Hepatocyte (in vitro differentiated cells): ENCODE results near the gene CD72. TPM values are rescaled to one million over a fixed set of nuclear protein-coding genes. Genes with fewer than 3 reads are reported as not detected.
"Not testable (repeated sequence)": the region's sequence is repeated elsewhere in the genome, so short reads cannot be mapped to it uniquely, and the experiment has no call there.

Experiments
- DNase-seq: peaks from one replicate; pipeline ENCODE4 v3.0.0-alpha.2; 2016; ENCODE audit warnings: low spot score
- H2AFZ ChIP-seq: fragments of 200-600 bp; sonication (generic); 2 replicates; pipeline ENCODE4 v1.6.0; 2016; ENCODE audit warnings: antibody characterized with exemption, mild to moderate bottlenecking
- H3K27ac ChIP-seq: fragments of 200-600 bp; sonication (generic); 2 replicates; pipeline ENCODE4 v1.5.1; 2016; ENCODE audit warnings: mild to moderate bottlenecking
- H3K27me3 ChIP-seq: fragments of 200-600 bp; sonication (generic); 2 replicates; pipeline ENCODE4 v1.6.1; 2016
- H3K36me3 ChIP-seq: fragments of 200-600 bp; sonication (generic); replicated peaks from 2 replicates; pipeline ENCODE4 v1.5.1; 2016; ENCODE audit warnings: low read depth; ENCODE audit not compliant: insufficient read depth
- H3K4me1 ChIP-seq: fragments of 200-600 bp; sonication (generic); 2 replicates; pipeline ENCODE4 v1.5.1; 2016; ENCODE audit warnings: mild to moderate bottlenecking, moderate library complexity; ENCODE audit not compliant: insufficient read depth
- H3K4me2 ChIP-seq: fragments of 200-600 bp; sonication (generic); 2 replicates; pipeline ENCODE4 v1.6.0; 2016
- H3K4me3 ChIP-seq: fragments of 200-600 bp; sonication (generic); 2 replicates; pipeline ENCODE4 v1.5.1; 2016; ENCODE audit warnings: mild to moderate bottlenecking
- H3K79me2 ChIP-seq: fragments of 200-600 bp; sonication (generic); 2 replicates; pipeline ENCODE4 v1.6.0; 2017; ENCODE audit warnings: mild to moderate bottlenecking
- H3K9me2 ChIP-seq: fragments of 200-600 bp; sonication (generic); replicated peaks from 2 replicates; pipeline ENCODE4 v1.6.0; 2017; ENCODE audit warnings: mild to moderate bottlenecking; ENCODE audit not compliant: insufficient read depth
- H3K9me3 ChIP-seq: fragments of 200-600 bp; sonication (generic); 2 replicates; pipeline ENCODE4 v1.5.1; 2016; ENCODE audit warnings: low read depth, mild to moderate bottlenecking
- H4K20me1 ChIP-seq: fragments of 200-600 bp; sonication (generic); 2 replicates; pipeline ENCODE4 v1.6.0; 2016; ENCODE audit warnings: mild to moderate bottlenecking; ENCODE audit not compliant: insufficient read depth, poor library complexity, severe bottlenecking
- CTCF ChIP-seq: fragments of 200-600 bp; sonication (generic); IDR thresholded peaks from 2 replicates; pipeline ENCODE4 v1.5.1; 2016; ENCODE audit warnings: antibody characterized with exemption, mild to moderate bottlenecking; ENCODE audit not compliant: poor library complexity
- EZH2 ChIP-seq: fragments of 200-600 bp; sonication (generic); IDR thresholded peaks from 2 replicates; pipeline ENCODE4 v1.6.1; 2016; ENCODE audit warnings: antibody characterized with exemption, mild to moderate bottlenecking, borderline replicate concordance
- EZH2phosphoT487 ChIP-seq: fragments of 200-600 bp; sonication (generic); IDR thresholded peaks from one replicate; pipeline ENCODE4 v1.6.1; 2018; ENCODE audit warnings: antibody characterized with exemption, mild to moderate bottlenecking, low read depth, moderate library complexity; ENCODE audit not compliant: unreplicated experiment, severe bottlenecking
- WGBS: methylation state at CpG from one replicate; pipeline ENCODE4 v1.1.6; 2016; ENCODE audit warnings: low lambda C conversion rate; ENCODE audit errors: missing lambda C conversion rate; 5-methylcytosine and 5-hydroxymethylcytosine counted together
- polyA plus RNA-seq: library from polyadenylated mRNA; unstranded; fragments of >200 nt; fragmentation: Nextera tagmentation; extraction: Ambion mirVana; gene quantifications from 2 replicates; pipeline ENCODE4 v1.2.1, GENCODE V29; 2016
- total RNA-seq: library from RNA; depleted of rRNA; stranded (reverse); fragments of >200 nt; gene quantifications from 2 replicates; pipeline ENCODE4 v1.2.3, GENCODE V29; 2014

CD72 gene
- total and polyA plus RNA-seq, 2 experiments from 2014 or later = 1.1 to 1.9 TPM

- Histone ChIP-seq H3K9me2 (no peaks in the 10 kb centered on the region), H3K36me3 (no peaks in the 10 kb centered on the region), H3K4me2 (peak overlapping the region; percentile 76), H3K27me3 (peaks cover 31% of the 10 kb centered on the region), H3K27ac (no peak overlapping the region), H3K9me3 (no peaks in the 10 kb centered on the region), H4K20me1 (no peaks in the 10 kb centered on the region), H2AFZ (peak overlapping the region; percentile 46), H3K4me1 (no peaks in the 10 kb centered on the region), H3K79me2 (no peaks in the 10 kb centered on the region), H3K4me3 (no peak overlapping the region)
- no peak for DNase-seq
- 58% methylated on average over 17 of the region's 17 CpGs for WGBS
- no peak for TF ChIP-seq EZH2phosphoT487
- TF ChIP-seq CTCF = no peak
- TF ChIP-seq EZH2 = no peak
These were observed 2.1 kb downstream of the CD72 start for GRCh38 chr9:35615981-35616680.

- TF ChIP-seq EZH2 (no peak), EZH2phosphoT487 (no peak), CTCF (no peak)
- H3K9me2 ChIP-seq = no peaks in the 10 kb centered on the region
- H4K20me1 ChIP-seq = no peaks in the 10 kb centered on the region
- H3K79me2 ChIP-seq = no peaks in the 10 kb centered on the region
- DNase-seq = no peak
- H3K4me3 ChIP-seq = no peak overlapping the region
- H3K27me3 ChIP-seq = peaks cover 31% of the 10 kb centered on the region
- no peak overlapping the region for H2AFZ ChIP-seq
- no peaks in the 10 kb centered on the region for H3K4me1 ChIP-seq
- H3K4me2 ChIP-seq = no peak overlapping the region
- no peak overlapping the region for H3K27ac ChIP-seq
- H3K36me3 ChIP-seq = no peaks in the 10 kb centered on the region
- 94% methylated on average over 2 of the region's 2 CpGs for WGBS
- no peaks in the 10 kb centered on the region for H3K9me3 ChIP-seq
These were observed 5.4 kb downstream of the CD72 start for GRCh38 chr9:35612843-35613242.

- H3K4me1 ChIP-seq, H3K79me2 ChIP-seq, H3K27ac ChIP-seq, DNase-seq, H3K36me3 ChIP-seq, H2AFZ ChIP-seq, H3K9me3 ChIP-seq, H3K9me2 ChIP-seq, H4K20me1 ChIP-seq, H3K4me2 ChIP-seq, H3K4me3 ChIP-seq: not testable (repeated sequence)
- WGBS = 93% methylated on average over 4 of the region's 4 CpGs
- H3K27me3 ChIP-seq = peaks cover 24% of the 10 kb centered on the region
These were observed 6.1 kb downstream of the CD72 start for GRCh38 chr9:35612066-35612465.

GRCh38 chr9:35611230-35611797 is 6.9 kb downstream of the CD72 start:
- Histone ChIP-seq H2AFZ (no peak overlapping the region), H3K27me3 (peaks cover 20% of the 10 kb centered on the region), H3K4me3 (no peak overlapping the region), H3K27ac (no peak overlapping the region), H3K9me2 (no peaks in the 10 kb centered on the region), H3K4me1 (peaks cover 3% of the 10 kb centered on the region), H3K4me2 (no peak overlapping the region), H4K20me1 (peaks cover 11% of the 10 kb centered on the region), H3K9me3 (no peaks in the 10 kb centered on the region), H3K79me2 (peaks cover 13% of the 10 kb centered on the region), H3K36me3 (no peaks in the 10 kb centered on the region)
- TF ChIP-seq EZH2 = no peak
- TF ChIP-seq CTCF = peak; percentile 61
- WGBS = 19% methylated on average over 8 of the region's 8 CpGs
- peak; percentile 53 for DNase-seq
